ENCODE results near the gene KEL.

DNA sequence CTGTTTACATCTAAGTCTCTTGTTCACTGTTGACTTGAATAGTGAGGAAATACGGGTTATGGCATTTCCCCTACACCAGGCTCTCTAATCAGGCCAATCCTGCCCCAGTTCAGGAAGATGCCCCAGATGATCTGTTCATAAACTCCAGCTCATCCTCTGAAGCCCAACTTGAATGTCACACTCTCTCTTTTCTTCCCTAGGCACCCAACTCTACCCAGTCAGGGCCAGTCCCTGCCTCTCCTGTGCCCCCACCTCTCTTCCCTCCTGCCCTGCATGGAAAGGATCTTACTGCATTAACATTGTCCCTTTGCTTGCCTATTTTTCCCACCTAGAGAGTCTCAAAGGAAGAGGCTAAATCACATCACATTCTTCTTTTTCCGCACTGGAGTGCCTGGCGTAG is 66.0 kb downstream of the KEL start:
- TF ChIP-seq EZH2 (IDR thresholded peaks at IDR 0.05) (no peak), ZBTB33 (IDR thresholded peaks at IDR 0.05; ENCODE audit: extremely low read depth, insufficient replicate concordance, low read length) (no peak), YY1 (IDR thresholded peaks at IDR 0.05; ENCODE audit: extremely low read depth, insufficient replicate concordance, low read depth, low read length) (no peak), ZNF274 (IDR thresholded peaks at IDR 0.05; ENCODE audit: low read depth, low read length) (no peak), FOSL1 (IDR thresholded peaks at IDR 0.05; ENCODE audit: low read depth) (no peak)
- TF ChIP-seq, protein P1, sequence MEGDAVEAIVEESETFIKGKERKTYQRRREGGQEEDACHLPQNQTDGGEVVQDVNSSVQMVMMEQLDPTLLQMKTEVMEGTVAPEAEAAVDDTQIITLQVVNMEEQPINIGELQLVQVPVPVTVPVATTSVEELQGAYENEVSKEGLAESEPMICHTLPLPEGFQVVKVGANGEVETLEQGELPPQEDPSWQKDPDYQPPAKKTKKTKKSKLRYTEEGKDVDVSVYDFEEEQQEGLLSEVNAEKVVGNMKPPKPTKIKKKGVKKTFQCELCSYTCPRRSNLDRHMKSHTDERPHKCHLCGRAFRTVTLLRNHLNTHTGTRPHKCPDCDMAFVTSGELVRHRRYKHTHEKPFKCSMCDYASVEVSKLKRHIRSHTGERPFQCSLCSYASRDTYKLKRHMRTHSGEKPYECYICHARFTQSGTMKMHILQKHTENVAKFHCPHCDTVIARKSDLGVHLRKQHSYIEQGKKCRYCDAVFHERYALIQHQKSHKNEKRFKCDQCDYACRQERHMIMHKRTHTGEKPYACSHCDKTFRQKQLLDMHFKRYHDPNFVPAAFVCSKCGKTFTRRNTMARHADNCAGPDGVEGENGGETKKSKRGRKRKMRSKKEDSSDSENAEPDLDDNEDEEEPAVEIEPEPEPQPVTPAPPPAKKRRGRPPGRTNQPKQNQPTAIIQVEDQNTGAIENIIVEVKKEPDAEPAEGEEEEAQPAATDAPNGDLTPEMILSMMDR (IDR thresholded peaks at IDR 0.05 in 2 of 3, conservative IDR thresholded peaks at IDR 0.05 in 1 of 3; ENCODE audit: borderline replicate concordance in 1 of 3, insufficient read depth in 1 of 3, low read depth in 2 of 3, low read length in 2 of 3) = no peak
- TF ChIP-seq, protein P2, sequence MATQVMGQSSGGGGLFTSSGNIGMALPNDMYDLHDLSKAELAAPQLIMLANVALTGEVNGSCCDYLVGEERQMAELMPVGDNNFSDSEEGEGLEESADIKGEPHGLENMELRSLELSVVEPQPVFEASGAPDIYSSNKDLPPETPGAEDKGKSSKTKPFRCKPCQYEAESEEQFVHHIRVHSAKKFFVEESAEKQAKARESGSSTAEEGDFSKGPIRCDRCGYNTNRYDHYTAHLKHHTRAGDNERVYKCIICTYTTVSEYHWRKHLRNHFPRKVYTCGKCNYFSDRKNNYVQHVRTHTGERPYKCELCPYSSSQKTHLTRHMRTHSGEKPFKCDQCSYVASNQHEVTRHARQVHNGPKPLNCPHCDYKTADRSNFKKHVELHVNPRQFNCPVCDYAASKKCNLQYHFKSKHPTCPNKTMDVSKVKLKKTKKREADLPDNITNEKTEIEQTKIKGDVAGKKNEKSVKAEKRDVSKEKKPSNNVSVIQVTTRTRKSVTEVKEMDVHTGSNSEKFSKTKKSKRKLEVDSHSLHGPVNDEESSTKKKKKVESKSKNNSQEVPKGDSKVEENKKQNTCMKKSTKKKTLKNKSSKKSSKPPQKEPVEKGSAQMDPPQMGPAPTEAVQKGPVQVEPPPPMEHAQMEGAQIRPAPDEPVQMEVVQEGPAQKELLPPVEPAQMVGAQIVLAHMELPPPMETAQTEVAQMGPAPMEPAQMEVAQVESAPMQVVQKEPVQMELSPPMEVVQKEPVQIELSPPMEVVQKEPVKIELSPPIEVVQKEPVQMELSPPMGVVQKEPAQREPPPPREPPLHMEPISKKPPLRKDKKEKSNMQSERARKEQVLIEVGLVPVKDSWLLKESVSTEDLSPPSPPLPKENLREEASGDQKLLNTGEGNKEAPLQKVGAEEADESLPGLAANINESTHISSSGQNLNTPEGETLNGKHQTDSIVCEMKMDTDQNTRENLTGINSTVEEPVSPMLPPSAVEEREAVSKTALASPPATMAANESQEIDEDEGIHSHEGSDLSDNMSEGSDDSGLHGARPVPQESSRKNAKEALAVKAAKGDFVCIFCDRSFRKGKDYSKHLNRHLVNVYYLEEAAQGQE (IDR thresholded peaks at IDR 0.05; ENCODE audit: low read depth) = no peak
- TF ChIP-seq, protein P3, sequence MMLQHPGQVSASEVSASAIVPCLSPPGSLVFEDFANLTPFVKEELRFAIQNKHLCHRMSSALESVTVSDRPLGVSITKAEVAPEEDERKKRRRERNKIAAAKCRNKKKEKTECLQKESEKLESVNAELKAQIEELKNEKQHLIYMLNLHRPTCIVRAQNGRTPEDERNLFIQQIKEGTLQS (IDR thresholded peaks at IDR 0.05) = no peak

Data from HCT116 (cell line).